HG02938 (cell line): ENCODE results near the gene DCBLD2.
"Not testable (repeated sequence)": the region's sequence is repeated elsewhere in the genome, so short reads cannot be mapped to it uniquely, and the experiment has no call there.

Experiments used
- ATAC-seq: cut with Tn5 transposase; IDR thresholded peaks from one replicate; pipeline ENCODE4 v1.9.1; 2021; ENCODE audit warnings: mild to moderate bottlenecking, moderate library complexity; ENCODE audit not compliant: unreplicated experiment

The DCBLD2 gene

DNA sequence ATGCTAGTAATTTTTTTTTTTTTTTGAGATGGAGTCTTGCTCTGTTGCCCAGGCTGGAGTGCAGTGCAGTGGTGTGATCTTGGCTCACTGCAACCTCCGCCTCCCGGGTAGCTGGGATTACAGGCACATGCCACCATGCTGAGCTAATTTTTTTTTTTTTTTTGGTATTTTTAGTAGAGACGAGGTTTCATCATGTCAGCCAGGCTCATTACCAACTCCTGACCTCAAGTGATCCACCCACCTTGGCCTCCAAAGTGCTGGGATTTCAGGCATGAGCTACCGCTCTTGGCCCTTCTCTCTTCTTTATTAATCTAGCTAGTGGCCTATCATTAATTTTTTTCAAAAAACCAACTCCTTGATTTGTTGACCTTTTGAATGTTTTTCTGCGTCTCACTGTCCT, 70.4 kb downstream of the DCBLD2 start:
- not testable (repeated sequence) for ATAC-seq

DNA sequence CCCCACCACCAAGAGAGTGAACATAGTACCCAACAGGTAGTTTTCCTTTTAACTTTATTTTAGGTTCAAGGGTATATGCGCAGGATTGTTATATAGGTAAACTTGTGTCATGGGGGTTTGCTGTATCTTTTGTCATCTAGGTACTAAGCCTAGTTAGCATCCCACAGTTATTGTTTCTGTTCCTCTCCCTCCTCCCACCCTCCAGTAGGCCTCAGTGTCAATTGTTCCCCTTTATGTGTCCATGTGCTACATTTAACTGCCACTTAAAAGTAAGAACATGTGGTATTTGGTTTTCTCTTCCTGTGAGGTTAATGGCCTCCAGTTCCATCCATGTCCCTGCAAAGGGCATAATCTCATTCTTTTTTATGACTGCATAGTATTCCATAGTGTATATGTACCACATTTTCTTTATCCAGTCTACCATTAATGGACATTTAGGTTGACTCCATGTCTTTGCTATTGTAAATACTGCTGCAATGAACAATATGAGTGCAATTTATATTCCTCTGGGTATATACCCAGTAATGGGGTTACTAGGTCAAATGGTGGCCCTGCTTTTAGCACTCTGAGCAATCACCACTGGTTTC, 72.2 kb downstream of the DCBLD2 start:
- no peak for ATAC-seq

DNA sequence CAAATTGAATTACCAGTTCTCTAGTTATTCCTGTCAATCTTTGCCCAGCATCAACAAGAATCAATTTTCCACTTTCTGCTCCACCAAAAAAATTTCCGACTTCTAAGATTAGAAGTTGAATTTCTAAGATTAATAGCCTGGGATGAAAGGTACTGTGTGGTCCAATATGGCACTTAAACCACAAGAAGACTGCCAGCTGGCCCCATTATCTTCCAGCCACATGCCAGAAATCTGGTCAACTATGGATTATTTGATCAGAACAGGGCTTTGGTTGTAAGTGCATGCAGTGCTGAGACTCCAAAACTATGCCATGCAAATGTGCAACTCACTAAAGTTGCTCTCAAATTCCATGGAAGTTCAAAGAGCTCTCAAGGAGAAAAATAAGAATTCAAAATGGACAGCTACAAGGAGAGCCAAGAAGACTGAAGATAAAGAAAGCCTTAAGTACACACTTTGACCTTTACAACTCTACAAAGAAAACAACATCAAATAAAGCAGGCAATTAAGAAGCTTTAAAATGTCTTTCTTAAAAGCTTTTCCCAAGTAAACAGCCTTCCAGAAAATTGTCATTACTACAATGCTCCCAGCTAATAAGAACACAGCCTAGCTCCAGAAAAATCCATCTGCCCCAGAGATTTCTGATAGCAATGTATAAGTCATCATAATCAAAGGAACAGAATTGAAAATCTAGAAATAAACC, 74.1 kb downstream of the DCBLD2 start:
- ATAC-seq = no peak

DNA sequence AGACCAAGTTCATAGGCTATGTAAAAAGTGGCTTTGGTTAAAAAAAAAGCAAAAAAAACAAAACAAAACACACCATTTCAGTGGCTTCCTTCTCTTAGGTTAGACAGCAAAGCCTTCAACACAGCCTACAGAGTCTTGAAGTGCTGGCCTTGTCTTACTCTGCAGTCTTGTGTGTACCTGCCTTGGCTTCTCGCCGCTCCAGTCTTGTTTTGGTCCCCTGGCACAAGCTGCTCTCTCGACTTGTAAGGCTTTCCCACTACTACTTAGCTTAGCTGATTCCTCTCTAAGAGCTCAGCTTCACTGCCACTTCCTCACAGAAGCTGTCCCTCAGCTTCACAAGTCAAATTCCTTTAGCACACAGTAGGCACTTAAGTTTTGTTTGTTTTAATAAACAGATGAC, 75.4 kb downstream of the DCBLD2 start:
- ATAC-seq = no peak

DNA sequence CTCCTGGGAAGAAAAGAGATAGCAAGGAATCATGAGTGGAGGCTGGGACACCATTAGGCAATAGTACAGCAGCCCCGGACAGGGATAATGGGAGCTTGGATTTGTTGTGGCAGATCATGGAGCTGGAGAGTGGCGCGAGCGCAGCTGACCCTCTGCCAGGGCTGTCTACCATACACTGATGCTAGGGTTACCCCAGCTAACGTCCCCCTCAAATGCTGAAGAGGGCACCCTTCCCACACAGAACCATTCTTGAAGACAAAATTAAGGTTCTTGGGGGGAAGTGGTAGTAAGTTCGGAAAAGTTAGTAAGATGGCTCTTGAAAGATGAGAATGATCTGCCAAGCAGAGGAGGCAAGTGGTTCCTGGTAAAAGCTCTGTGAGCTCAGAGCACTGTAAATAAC, 77.2 kb downstream of the DCBLD2 start:
- ATAC-seq = no peak

DNA sequence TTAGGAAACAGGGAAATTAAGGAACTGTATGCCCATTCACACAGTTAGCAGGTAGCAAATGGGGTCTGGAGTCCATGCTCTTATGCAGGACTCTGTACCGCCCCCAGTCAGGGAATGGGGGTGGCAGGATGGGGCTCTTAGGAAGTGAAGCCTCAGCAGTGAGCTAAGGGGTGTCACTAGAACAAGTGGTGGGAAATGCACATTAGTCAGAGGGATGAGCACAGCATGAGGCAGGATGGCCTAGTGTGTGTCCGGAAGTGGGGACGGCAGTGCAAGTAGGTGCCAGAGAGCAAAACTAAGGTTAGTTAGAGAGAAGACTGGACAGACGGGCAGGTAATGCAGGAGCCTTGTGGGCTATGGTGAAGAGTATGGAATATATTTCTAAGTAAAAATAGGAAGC, 77.7 kb downstream of the DCBLD2 start:
- no peak for ATAC-seq

DNA sequence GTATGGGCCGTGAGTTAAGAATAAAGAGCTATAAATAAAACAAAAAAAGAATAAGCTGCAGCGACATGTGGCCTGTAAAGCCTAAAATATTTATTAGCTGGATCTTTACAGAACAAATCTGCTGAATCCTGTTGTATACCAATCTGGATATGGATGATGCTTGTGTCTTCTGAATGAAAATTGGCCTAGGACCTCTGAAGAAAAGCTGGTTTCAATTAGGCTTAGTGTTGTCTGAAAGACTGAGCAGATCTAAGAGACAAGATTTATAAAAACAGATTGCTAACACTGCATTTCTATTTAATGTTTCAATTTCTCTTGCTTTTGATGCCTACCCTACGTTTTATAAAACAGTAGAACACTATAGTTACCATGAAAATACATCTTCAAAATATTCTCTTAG, 80.4 kb downstream of the DCBLD2 start:
- ATAC-seq = no peak

DNA sequence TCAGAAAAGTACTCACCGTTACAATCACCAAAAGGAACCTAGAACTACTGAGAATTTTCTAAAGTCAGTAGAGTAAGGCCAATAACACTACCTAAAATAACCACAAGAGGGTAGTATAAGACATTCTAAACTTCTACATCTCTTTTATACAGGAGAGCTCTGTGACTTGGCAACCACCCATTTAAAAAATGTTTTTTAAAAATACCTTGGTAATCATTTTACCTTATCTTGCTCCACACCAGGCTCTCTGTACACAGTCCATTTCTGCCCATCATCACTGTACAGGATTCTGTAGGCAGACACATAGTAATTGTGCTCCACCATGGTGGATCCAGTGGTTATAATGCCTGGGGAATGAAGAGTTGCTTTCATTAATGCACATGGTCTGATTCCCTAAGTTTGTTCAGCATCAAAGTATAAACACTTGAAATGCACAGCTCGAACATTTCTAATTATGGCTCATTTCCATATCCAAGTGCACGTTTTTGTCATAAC, 83.9 kb downstream of the DCBLD2 start:
- peak; percentile 87 for ATAC-seq

DNA sequence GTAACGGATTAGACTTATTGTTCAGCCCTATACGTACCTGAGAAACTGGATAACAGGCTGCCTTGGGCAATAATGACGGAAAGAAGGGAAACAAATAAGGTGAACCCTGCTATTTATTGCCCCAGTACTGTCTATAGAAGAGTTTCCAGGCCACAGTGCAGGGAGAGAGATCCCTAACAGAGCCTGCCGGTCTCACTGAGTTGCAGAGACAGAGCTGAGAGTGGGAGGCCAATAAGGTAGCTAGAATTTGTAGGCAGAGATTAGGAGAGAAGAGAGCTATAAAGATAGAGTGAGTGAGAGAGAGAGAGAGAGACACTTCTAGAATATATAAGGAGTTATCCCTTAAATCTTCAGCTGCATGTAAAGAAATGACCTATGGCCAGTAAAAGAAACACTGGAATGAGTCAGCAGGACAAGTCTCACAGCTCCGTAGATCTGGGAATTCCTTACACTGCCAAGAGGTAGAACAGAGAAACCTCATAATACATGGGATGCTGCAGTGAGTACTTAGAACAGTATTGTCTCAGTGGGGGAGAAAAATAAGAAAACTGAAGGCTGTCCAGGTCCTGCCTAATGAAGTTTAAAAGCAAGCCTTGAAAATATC, 86.6 kb downstream of the DCBLD2 start:
- no peak for ATAC-seq

DNA sequence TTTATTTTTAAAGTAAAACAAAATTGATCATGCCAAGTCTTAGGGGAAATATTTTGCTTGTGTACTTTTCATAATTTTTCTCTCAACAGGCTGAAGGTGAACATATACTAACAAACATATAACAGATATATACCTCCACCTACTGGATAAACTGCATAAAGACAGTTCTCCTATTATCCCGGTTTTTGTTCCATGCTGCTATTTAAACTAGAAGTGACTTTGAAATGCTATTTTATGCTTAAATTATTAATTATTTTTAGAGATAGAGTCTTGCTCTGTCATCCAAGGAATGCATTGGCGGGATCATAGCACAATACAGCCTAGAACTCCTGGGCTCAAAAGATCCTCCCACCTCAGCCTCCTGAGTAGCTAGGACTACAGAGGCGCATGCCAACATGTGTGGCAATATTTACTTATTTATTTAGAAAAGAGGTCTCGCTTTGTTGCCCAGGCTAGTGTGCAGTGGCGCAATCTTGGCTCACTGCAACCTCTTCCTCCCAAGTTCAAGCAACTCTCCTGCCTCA, 88.6 kb downstream of the DCBLD2 start:
- peak; percentile 42 for ATAC-seq

DNA sequence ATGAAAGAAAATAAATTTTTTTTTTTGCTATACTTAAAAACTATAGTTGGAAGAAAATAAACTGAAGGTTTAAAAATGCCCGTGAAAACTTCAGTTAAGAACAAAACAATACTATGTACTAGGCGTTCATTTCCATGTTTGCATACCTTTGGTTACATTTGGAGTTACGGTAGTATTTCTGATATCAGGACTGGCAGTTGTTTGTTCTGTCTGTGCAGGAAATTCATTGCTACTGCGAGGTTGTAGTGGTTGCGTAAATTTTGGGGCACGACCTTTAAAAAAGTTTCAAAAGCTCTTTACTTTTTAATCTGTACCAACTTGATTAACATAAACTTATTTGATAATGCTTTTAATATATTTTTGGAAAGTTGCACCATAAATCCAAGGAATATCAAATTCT, 90.4 kb downstream of the DCBLD2 start:
- no peak for ATAC-seq

DNA sequence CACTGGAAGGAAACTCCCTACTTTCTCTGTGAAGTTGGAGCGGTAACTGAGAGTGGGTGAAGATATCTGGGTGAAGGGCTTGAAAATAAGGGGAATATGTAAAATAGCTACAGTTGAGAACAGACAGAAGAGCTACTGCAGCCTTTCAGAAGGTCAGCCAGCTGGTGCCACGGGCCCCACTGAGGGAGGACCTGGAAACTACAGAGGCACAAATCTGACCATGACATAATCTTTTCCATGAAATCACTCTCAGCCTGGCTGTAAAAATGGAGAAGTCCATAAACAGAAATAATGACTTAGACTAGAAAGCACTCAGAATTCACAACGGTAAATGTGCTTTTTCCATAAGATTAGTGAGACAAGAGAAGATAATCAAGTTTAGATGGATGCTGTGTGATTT, 91.9 kb downstream of the DCBLD2 start:
- no peak for ATAC-seq

DNA sequence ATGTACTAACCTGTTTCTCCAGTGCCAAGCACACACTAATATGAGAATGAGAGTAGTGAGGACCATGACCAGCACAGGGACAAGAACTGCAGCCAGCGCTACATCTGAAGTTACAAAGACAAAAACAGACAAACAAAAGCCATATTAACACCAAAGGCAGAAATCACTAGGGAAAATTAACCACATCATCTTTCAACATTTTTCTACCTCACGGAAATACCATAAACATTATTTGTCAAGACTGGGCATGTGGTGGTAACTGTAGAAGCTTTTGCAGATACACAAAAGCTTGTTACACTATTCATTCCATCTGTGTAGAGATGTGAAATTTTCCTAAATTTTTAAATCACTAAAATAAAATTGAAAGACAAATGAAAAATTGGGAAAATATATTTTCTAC, 93.4 kb downstream of the DCBLD2 start:
- no peak for ATAC-seq

DNA sequence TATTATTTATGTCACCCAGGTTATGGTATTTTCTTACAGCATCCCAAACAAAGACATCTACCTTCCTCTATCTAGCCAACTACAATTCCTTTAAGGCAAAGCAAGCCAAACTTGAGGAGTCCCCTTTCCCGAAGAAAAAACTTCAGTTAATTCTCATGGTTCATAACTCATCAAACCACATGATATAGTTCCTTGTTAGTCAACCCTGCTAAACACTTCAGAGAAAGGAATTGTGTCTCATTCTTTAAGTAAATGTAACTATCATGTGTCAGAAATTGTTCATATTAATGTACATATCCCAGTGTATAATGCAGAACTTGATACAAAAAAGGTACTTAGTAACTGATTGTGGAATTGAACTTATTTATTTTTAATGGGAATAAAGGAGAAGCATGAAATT, 93.9 kb downstream of the DCBLD2 start:
- no peak for ATAC-seq

DNA sequence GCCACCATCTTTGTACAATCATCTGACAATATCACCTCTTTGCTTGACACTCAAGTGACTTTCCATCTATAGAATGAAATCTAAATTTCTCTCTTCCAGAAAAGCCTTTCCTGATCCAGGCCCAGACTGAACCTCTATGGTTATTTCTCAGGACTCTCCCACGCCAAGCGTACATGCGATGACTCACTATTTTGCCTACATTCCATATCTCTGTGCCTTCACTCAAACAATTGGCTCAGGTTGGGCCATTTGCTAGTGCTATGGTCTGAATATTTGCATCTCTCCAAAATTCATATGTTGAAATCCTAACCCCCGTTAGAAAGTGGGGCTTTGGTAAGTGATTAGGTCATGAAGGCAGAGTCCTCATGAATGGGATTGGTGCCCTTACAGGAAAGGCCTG, 94.5 kb downstream of the DCBLD2 start:
- ATAC-seq = no peak

DNA sequence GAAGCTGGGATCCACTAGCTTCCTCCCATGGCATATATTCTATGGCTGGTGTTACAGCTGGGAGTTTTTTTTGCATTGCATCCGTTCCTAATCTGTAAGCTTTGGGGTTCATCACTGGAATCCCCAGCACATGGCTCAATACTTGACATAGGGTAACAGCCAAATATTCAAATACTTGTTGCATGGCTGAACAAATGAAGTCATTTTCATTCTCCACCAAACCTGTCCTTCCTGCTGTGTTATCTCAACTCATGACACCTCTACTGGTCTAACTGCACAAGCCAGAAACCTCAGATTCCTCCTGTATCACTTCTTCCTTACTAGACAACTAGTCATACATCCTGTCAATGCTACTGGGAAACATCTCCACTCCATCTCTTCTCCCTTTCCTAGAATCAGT, 95.0 kb downstream of the DCBLD2 start:
- no peak for ATAC-seq

DNA sequence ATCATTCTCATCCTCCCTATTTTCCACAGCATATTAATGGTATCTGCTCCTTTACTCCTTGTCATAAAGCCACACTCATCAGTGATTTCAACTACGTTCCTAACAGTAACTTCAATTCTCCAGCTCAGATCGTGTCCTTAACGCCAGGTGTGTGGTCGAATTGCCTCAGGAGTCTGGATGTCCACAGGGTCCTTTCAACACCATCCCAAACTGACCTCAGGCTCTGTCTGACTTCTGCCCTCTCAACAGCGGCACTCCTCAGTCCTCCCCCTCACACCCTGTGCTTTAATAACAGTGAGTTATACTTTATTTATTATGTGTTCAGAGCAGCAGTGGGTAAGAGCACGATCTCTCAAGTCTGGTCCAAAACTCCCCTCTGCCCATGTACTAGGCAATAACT, 95.9 kb downstream of the DCBLD2 start:
- no peak for ATAC-seq

DNA sequence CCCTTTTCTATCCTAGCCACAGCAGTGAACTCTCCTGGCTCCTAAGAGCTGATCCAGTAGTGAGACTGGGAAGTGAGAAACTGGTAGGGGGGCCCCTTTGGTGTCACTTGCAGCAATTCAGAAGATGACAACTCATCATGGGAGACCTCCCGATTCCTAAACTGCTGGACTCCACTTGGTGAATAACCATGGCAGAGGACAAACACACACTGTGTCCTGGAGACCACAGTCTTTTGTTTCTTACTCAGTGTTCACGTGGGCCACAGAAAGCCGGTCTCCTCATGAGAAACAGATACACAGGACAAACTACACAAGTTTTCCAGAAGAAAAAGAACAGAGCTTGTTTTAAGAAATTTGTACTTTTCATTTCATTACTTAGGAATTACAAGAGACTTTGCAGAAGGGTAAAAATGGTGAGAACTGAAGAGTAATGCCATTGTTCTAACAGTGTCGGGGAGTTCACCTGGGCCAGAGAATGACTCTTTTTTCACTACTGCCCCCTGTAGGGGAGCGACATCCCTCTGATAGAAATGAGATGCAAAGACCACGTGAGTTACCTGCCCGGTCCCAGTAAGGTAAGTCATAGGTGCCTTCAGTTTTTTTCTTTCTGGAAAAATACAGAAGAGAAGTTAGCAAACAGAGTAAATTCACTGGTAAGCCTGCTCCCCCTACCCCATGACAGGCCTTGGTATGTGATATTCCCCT, 100.3 kb downstream of the DCBLD2 start:
- ATAC-seq = no peak

DNA sequence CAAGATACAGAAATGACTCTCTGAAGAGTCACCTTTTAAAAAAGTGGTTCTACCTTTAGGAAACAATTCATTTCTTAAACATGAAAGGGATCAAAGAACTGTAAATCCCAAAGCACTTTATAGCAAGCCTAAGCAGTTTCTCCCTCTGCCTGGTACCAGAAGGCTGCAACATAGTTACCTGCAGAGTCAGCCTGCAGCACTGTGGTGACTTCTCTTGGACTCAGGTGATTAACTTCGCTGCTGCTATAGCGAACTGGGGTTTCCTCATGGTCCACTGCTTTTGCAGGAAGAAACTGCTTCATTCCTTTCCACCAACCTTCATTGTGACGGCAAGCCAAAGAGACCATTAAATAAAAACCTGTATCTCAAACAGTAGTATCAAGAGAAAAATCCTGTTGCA, 101.1 kb downstream of the DCBLD2 start:
- no peak for ATAC-seq

DNA sequence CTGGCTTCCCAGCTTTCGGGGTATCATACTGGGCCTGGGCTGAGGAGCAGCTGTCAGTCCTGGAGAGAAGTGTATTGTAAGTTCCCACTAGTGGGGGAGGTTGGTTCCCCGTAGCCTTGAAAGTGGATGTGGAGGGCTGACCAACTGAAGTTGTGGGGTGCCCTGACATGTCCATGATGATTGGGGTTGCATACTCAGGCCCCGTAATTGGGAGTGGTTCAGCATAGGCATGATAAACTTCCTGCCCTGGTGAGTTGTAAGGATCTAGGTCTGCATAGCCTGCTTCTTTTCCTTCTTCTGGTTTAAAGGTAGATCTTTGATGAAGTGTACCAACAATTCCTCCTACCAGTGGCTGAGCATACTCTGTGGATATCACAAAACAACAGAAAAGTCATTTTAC, 102.0 kb downstream of the DCBLD2 start:
- no peak for ATAC-seq

DNA sequence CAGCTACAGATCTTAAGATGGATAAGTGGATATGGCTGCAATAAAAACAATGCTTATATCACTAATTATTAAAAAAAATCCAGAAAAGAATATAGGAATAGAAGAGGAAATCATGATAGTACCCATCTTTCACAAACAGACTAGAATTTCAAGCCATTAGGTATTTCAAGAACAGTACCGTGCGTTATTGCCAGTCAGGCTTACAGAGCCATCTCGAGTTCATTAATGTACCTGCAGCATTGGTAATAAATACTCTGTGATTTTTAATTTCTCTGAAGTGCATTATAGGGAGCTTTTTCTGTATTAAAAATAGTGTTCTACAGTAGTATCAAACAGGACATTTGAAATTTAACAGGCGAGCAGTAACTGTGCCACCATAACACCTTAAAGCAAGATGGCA, 102.7 kb downstream of the DCBLD2 start:
- ATAC-seq = no peak

DNA sequence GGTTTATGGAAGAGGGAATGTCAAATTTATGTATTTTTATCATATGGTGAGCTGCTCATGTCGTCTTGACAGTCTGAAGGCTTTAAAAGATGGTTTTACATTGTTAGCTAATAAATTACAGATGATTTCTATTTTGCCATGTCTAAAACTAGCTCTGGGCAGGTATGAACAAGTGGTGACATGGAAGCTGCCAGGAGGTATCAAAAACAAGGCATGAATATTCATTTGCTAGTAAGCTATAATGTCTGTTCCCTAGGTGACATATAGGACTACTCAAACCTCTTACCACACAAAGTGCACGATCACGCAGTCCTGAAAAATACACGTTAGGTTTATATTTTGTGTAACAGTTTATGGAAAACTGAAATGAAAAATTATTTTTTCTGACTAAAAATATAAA, 103.6 kb downstream of the DCBLD2 start:
- ATAC-seq = no peak
